ENCODE results near the gene CHD1L. TPM values are rescaled to one million over a fixed set of nuclear protein-coding genes. Genes with fewer than 3 reads are reported as not detected.

CHD1L gene
- total and polyA plus RNA-seq, 2 of the 4 experiments (the other 2 are of a cell fraction) = 31.2 to 47.5 TPM

DNA sequence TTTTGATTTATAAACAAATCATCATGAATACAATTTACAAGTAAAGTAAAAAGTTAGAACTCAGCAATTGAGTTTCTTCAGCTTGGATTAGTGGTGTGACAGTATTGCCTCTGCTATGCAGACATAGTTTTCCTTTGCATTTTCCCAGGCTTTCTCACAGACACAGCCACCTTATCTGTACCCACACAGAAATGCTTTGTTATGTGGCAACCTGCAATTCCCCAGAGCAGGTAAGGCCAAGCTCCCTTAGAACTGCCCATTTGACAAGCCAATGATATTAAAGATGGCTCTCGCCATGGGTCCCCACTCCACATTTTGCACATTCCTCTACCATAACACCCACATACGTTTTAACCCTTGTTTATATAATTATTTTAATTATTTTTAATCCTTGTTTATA is 31.5 kb upstream of the CHD1L start:
- in situ Hi-C loops (cut with MboI; ENCODE audit: low sequenced_read_pairs) (no loop called here), intact Hi-C loops (cut with micrococcal nuclease) (no loop called here), dilution Hi-C loops (cut with HindIII; ENCODE audit: low sequenced_read_pairs, unreplicated experiment) (no loop called here)
- POLR2A ChIA-PET (ENCODE audit: unreplicated experiment) = no interaction called here
- CTCF ChIA-PET = no interaction called here
- Histone ChIP-seq H3K18ac (ENCODE audit: low read depth, low read length) (no peak overlapping the region), H2BK5ac (ENCODE audit: low read depth, low read length, poor library complexity, severe bottlenecking) (no peak overlapping the region), H2AK9ac (replicated peaks; ENCODE audit: low read depth, low read length, poor library complexity) (no peak overlapping the region), H4K91ac (ENCODE audit: insufficient read depth, low read depth, low read length) (no peak overlapping the region), H3K9me3 (ENCODE audit: control insufficient read depth, insufficient read depth, low read length) (no peaks in the 10 kb centered on the region), H3K9me1 (ENCODE audit: insufficient read depth, low read length) (no peaks in the 10 kb centered on the region; the same call in 1 of the 2 replicates), H3K4ac (ENCODE audit: low read depth, low read length) (no peak overlapping the region), H3K23ac (ENCODE audit: low read depth, low read length) (no peak overlapping the region), H3K4me2 (ENCODE audit: low read depth, low read length) (no peak overlapping the region), H2AFZ (replicated peaks; ENCODE audit: low read length, poor library complexity) (no peak overlapping the region), H4K20me1 (ENCODE audit: insufficient read depth, low read length) (no peaks in the 10 kb centered on the region), H2BK120ac (ENCODE audit: low read depth, low read length) (no peak overlapping the region), H3K27me3 (ENCODE audit: control insufficient read depth, insufficient read depth, low read length) (no peaks in the 10 kb centered on the region), H3K36me3 (ENCODE audit: control insufficient read depth, insufficient read depth, low read length) (no peaks in the 10 kb centered on the region), H3K4me3 (ENCODE audit: insufficient read depth, low read depth, low read length) (no peak overlapping the region), H2BK15ac (ENCODE audit: low read depth, low read length) (no peak overlapping the region), H4K5ac (ENCODE audit: low read depth, low read length) (no peak overlapping the region), H3K9ac (ENCODE audit: low read depth, low read length) (no peak overlapping the region), H3K79me1 (ENCODE audit: low read depth in 1 of 2, low read length in 2 of 2) (no peaks in the 10 kb centered on the region), H3K27ac (ENCODE audit: insufficient read depth, low read length) (no peak overlapping the region), H3K56ac (ENCODE audit: extremely low read depth, insufficient read depth, low read length) (no peak overlapping the region), H3K14ac (replicated peaks; ENCODE audit: low read depth, low read length) (no peak overlapping the region; the same call in 1 of the 2 replicates), H2BK20ac (ENCODE audit: low read depth, low read length) (no peak overlapping the region), H4K8ac (ENCODE audit: low read depth in 2 of 2, low read length in 2 of 2) (no peak overlapping the region), H2AK5ac (ENCODE audit: low read depth, low read length) (no peak overlapping the region), H3K4me1 (ENCODE audit: control insufficient read depth, insufficient read depth, low read length) (no peaks in the 10 kb centered on the region)
- TF ChIP-seq CEBPB (IDR thresholded peaks at IDR 0.05; ENCODE audit: low read depth, low read length) (no peak), RAD21 (IDR thresholded peaks at IDR 0.05; ENCODE audit: low read length) (no peak), FOS (IDR thresholded peaks at IDR 0.05; ENCODE audit: low read depth, low read length) (no peak), POLR2A (IDR thresholded peaks at IDR 0.05; ENCODE audit: low read depth, low read length) (no peak), SMC3 (IDR thresholded peaks at IDR 0.05; ENCODE audit: low read depth, low read length) (no peak), MXI1 (IDR thresholded peaks at IDR 0.05; ENCODE audit: borderline replicate concordance, low read depth, low read length) (no peak), RCOR1 (IDR thresholded peaks at IDR 0.05; ENCODE audit: insufficient replicate concordance, low read length) (no peak), RFX5 (IDR thresholded peaks at IDR 0.05; ENCODE audit: low read depth, low read length) (no peak), MAFK (IDR thresholded peaks at IDR 0.05; ENCODE audit: low read depth, low read length) (no peak), MAZ (IDR thresholded peaks at IDR 0.05; ENCODE audit: borderline replicate concordance, low read depth, low read length) (no peak), NFE2L2 (IDR thresholded peaks at IDR 0.05; ENCODE audit: low read depth, low read length) (no peak), CHD1 (IDR thresholded peaks at IDR 0.05; ENCODE audit: low read depth, low read length) (no peak), BHLHE40 (IDR thresholded peaks at IDR 0.05; ENCODE audit: low read depth, low read length) (no peak)
- TF ChIP-seq, protein P1, sequence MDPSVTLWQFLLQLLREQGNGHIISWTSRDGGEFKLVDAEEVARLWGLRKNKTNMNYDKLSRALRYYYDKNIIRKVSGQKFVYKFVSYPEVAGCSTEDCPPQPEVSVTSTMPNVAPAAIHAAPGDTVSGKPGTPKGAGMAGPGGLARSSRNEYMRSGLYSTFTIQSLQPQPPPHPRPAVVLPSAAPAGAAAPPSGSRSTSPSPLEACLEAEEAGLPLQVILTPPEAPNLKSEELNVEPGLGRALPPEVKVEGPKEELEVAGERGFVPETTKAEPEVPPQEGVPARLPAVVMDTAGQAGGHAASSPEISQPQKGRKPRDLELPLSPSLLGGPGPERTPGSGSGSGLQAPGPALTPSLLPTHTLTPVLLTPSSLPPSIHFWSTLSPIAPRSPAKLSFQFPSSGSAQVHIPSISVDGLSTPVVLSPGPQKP (IDR thresholded peaks at IDR 0.05; ENCODE audit: borderline replicate concordance, low read depth, low read length) = no peak
- ATAC-seq (ENCODE audit: low read depth) (no peak), DNase-seq (no peak)
- WGBS, 2 experiments (ENCODE audit: extremely low coverage in 2 of 2, insufficient read length in 1 of 2) = no CpG with 5 or more reads among the region's 2 CpGs
- no TSS peak for BruUV-seq (replicated peaks)

Measured in IMR-90 (cell line).